A549 treated with CORT108297 at 1 μM for 4 hours (cell line): ENCODE measurements around the gene TCTN2. TPM values are rescaled to one million over a fixed set of nuclear protein-coding genes. Genes with fewer than 3 reads are reported as not detected.

ENCODE experiments used
- total RNA-seq: library from RNA; stranded (reverse); fragments of 200-300 nt; extraction: Qiagen RNA extraction; gene quantifications from 5 replicates; pipeline ENCODE4 v1.2.3, GENCODE V29; 2022

TCTN2 gene
- 11.3 to 13.8 TPM (median 13.6 TPM) in 5 replicates for total RNA-seq

DNA sequence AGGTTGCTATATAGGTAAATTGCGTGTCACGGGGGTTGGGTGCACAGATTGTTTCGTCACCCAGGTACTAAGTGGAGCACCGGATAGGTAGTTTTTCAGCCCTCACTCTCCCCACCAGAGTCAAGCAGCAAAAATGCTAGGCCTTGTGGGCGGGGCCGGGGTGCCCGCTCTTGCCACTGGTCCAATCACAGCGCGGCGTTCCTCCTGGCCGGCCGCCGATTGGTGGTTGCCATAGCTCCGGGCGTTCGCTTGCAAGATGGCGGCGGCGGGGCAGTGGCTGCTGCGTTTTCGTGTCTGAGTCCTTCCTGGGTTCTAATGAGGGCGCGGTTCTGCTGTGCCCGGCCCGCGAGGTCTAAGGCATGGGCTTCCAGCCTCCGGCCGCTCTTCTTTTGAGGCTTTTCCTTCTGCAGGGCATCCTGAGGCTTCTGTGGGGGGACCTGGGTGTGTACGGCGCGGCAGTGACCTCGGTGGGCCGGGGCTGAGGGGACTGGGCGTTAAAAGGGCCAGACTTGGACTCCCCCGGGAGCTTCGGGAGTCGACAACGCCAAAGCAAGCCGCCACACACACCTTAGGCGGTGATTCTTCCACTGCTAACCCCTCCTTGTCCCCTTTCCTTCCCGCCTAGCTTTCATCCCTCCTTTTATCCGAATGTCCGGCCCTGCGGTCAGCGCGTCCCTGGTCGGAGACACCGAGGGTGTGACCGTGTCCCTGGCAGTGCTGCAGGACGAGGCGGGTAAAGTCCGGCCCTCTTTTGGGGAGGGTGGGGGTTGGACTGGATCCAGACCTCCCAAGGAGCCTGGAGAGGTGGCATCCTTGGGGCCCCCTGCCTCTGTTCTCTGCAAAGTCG is at the start of gene TCTN2:
Gene TCTN2, plus strand, starts transcription at position 232 of the 847 bp plus-strand sequence. Its CDS starts 128 bp downstream, at position 360.

GRCh38 chr12:123633379-123634141 is 37.4 kb upstream of the TCTN2 start, which contains the start of the genes EIF2B1 and GTF2H3:
Gene EIF2B1 (minus strand): TSS chr12:123633686. CDS start chr12:123633557, 129 bp downstream.
Gene GTF2H3 (plus strand): TSS chr12:123633829. CDS start chr12:123633860, 31 bp downstream.

Other genes with a start within 250 kb of the TCTN2 start
- gene RILPL2, start 234.4 kb upstream of the TCTN2 start, total RNA-seq, result 1.4 to 2.0 TPM (median 1.8 TPM) in 5 replicates
- 18.4 to 20.5 TPM (median 19.2 TPM) in 5 replicates for gene SNRNP35, start 213.0 kb upstream of the TCTN2 start, total RNA-seq
- gene RILPL1, start 137.4 kb upstream of the TCTN2 start, total RNA-seq, result 8.4 to 14.2 TPM (median 12.8 TPM) in 5 replicates
- 170 to 199 TPM (median 185 TPM) in 5 replicates for gene TMED2, start 86.6 kb upstream of the TCTN2 start, total RNA-seq
- 31.0 to 34.5 TPM (median 33.3 TPM) in 5 replicates for gene DDX55, start 69.0 kb upstream of the TCTN2 start, total RNA-seq
- gene EIF2B1, start 37.4 kb upstream of the TCTN2 start, total RNA-seq, result 31.5 to 40.3 TPM (median 33.8 TPM) in 5 replicates
- gene GTF2H3, start 37.3 kb upstream of the TCTN2 start, total RNA-seq, result 23.5 to 41.3 TPM (median 27.0 TPM) in 5 replicates
- gene ATP6V0A2, start 41.2 kb downstream of the TCTN2 start, total RNA-seq, result 15.8 to 25.1 TPM (median 22.0 TPM) in 5 replicates
- 0.14 to 0.26 TPM (median 0.17 TPM) in 5 replicates for gene DNAH10, start 91.2 kb downstream of the TCTN2 start, total RNA-seq